Endothelial cell of umbilical vein (primary cell): ENCODE data around the gene ERBB4. TPM values are rescaled to one million over a fixed set of nuclear protein-coding genes. Genes with fewer than 3 reads are reported as not detected.

Experiments used
- BruUV-seq: library from RNA; stranded (reverse); fragments of 400-500 nt; replicated peaks from 2 replicates; lab custom pipeline; 2021; lab: Mats Ljungman, UMichigan
- CTCF ChIA-PET: fragments of 300-600, 350-600 bp; sonication (Branson Sonifier 250); formaldehyde crosslinking; loops from one replicate; lab custom pipeline; 2021; ENCODE audit warnings: antibody characterized with exemption, inconsistent platforms; lab: Charles Lee
- POLR2A ChIA-PET: fragments of 300-600, 350-600 bp; sonication (Branson Sonifier 250); formaldehyde crosslinking; loops from one replicate; lab custom pipeline; 2021; ENCODE audit warnings: antibody characterized with exemption, inconsistent platforms; lab: Charles Lee
- DNase-seq: peaks from one replicate; pipeline ENCODE4 v3.0.0-alpha.2; 2011; ENCODE audit warnings: low read depth, low spot score
- FAIRE-seq: peaks from 2 replicates; lab custom pipeline; 2011; peaks lifted over from hg19 to GRCh38; lab: Jason Lieb, UNC
- H2AFZ ChIP-seq: 2 replicates; pipeline ENCODE4 v1.6.0; 2012; ENCODE audit warnings: low read depth, low read length, control low read depth, inconsistent platforms
- H3K27ac ChIP-seq: 2 replicates; pipeline ENCODE4 v1.5.1; 2011; ENCODE audit warnings: low read depth, mild to moderate bottlenecking, control low read depth, low read length, moderate library complexity; ENCODE audit not compliant: insufficient read depth
- H3K27me3 ChIP-seq, 2 experiments: 2 replicates each; pipeline versions ENCODE4 v1.6.0 to v1.6.1; 2011; ENCODE audit warnings: low read length in 2 of 2, mixed read lengths in 1 of 2; ENCODE audit not compliant: control insufficient read depth in 2 of 2, insufficient read depth in 2 of 2
- H3K36me3 ChIP-seq, 2 experiments: 2 replicates in 1 of 2; 3 replicates in 1 of 2; pipeline ENCODE4 v1.5.1; 2011; ENCODE audit warnings: low read length in 2 of 2, mild to moderate bottlenecking in 1 of 2, moderate library complexity in 1 of 2; ENCODE audit not compliant: control insufficient read depth in 2 of 2, insufficient read depth in 2 of 2; ENCODE audit errors: extremely low read depth in 1 of 2
- H3K4me1 ChIP-seq: 3 replicates; pipeline ENCODE4 v1.5.1; 2011; ENCODE audit warnings: mild to moderate bottlenecking, low read length; ENCODE audit not compliant: control insufficient read depth, insufficient read depth; ENCODE audit errors: extremely low read depth
- H3K4me2 ChIP-seq: 2 replicates; pipeline ENCODE4 v1.6.1; 2011; ENCODE audit warnings: low read length, control low read depth, mixed read lengths; ENCODE audit not compliant: insufficient read depth
- H3K4me3 ChIP-seq, 3 experiments: fragments of 200-600 bp in 1 of 3; sonication (generic), shearing (Covaris generic) in 1 of 3; replicated peaks in 1 of 3; 2 replicates each; pipeline ENCODE4 v1.5.1; 2011 to 2016; ENCODE audit warnings: control low read depth in 3 of 3, low read length in 3 of 3, mild to moderate bottlenecking in 2 of 3, inconsistent platforms in 1 of 3, low read depth in 1 of 3, moderate library complexity in 1 of 3; ENCODE audit not compliant: insufficient read depth in 1 of 3
- H3K79me2 ChIP-seq: 2 replicates; pipeline ENCODE4 v1.6.0; 2012; ENCODE audit warnings: low read length, inconsistent platforms; ENCODE audit not compliant: control insufficient read depth, insufficient read depth
- H3K9ac ChIP-seq: replicated peaks from 2 replicates; pipeline ENCODE3; 2011; ENCODE audit warnings: low read length, control low read depth; ENCODE audit not compliant: insufficient read depth; ENCODE audit errors: extremely low read depth
- H3K9me1 ChIP-seq: replicated peaks from 3 replicates; pipeline ENCODE4 v1.6.0; 2011; ENCODE audit warnings: mild to moderate bottlenecking, low read length; ENCODE audit not compliant: control insufficient read depth, insufficient read depth; ENCODE audit errors: extremely low read depth
- H3K9me3 ChIP-seq: replicated peaks from 2 replicates; pipeline ENCODE4 v1.5.1; 2012; ENCODE audit warnings: low read length, inconsistent platforms; ENCODE audit not compliant: control insufficient read depth, insufficient read depth
- H4K20me1 ChIP-seq: replicated peaks from 2 replicates; pipeline ENCODE3; 2011; ENCODE audit warnings: mild to moderate bottlenecking, low read length; ENCODE audit not compliant: control insufficient read depth, insufficient read depth; ENCODE audit errors: extremely low read depth
- CTCF ChIP-seq, 2 donors: IDR thresholded peaks; 1 replicate in 1 of 2; 2 replicates in 1 of 2; pipeline ENCODE4 v1.5.1; 2011; ENCODE audit warnings: low read length in 2 of 2, mild to moderate bottlenecking in 2 of 2, moderate library complexity in 2 of 2, control low read depth in 1 of 2, inconsistent platforms in 1 of 2, low read depth in 1 of 2; ENCODE audit not compliant: insufficient read depth in 1 of 2; ENCODE audit errors: extremely low read depth in 1 of 2
- EZH2 ChIP-seq: IDR thresholded peaks from 2 replicates; pipeline ENCODE4 v1.6.1; 2012; ENCODE audit warnings: borderline replicate concordance, low read depth, mild to moderate bottlenecking, moderate library complexity, low read length, inconsistent platforms; ENCODE audit not compliant: severe bottlenecking
- GATA2 ChIP-seq: IDR thresholded peaks from 2 replicates; pipeline ENCODE4 v1.7.0; 2011; ENCODE audit warnings: low read depth, mild to moderate bottlenecking, moderate library complexity, mixed read lengths, low read length; ENCODE audit not compliant: insufficient read length, insufficient read depth
- JUN ChIP-seq: IDR thresholded peaks from 2 replicates; pipeline ENCODE4 v1.6.1; 2011; ENCODE audit warnings: borderline replicate concordance, low read depth; ENCODE audit not compliant: insufficient read length, insufficient read depth
- MAX ChIP-seq: IDR thresholded peaks from 2 replicates; pipeline ENCODE4 v1.6.1; 2011; ENCODE audit not compliant: insufficient read depth, insufficient read length
- POLR2A ChIP-seq: IDR thresholded peaks from 2 replicates; pipeline ENCODE4 v1.6.1; 2012; ENCODE audit warnings: low read depth, mild to moderate bottlenecking, control low read depth, low read length
- POLR2AphosphoS5 ChIP-seq: IDR thresholded peaks from 2 replicates; pipeline ENCODE4 v1.6.1; 2012; ENCODE audit warnings: low read depth, mild to moderate bottlenecking, control low read depth, low read length, moderate library complexity; ENCODE audit not compliant: insufficient read depth
- dilution Hi-C: fragments of 300-500 bp; cut with MboI; formaldehyde crosslinking; loops from one replicate; pipeline ENCODE4 v1.15.0; 2019; ENCODE audit warnings: low sequenced_read_pairs; ENCODE audit not compliant: extremely low pct_ligation_motif_present
- intact Hi-C: fragments of 100-400 bp; cut with micrococcal nuclease; formaldehyde crosslinking; loops from one replicate; pipeline ENCODE4 v1.10.0; 2022
- polyA plus RNA-seq, 4 experiments: library from polyadenylated mRNA; depleted of rRNA in 3 of 4; stranded (reverse) in 3 of 4; unstranded in 1 of 4; fragments of >200 nt; gene quantifications; 2 replicates each; pipeline versions ENCODE4 v1.2.1 to v1.2.3, GENCODE V29; 2011 to 2012; ENCODE audit warnings: missing spikeins in 1 of 4
- total RNA-seq: library from RNA; stranded (reverse); gene quantifications from 2 replicates; pipeline ENCODE4 v1.2.3, GENCODE V29; 2021

Gene ERBB4
- total and polyA plus RNA-seq, 2 donors (not counting 3 experiments of a cell fraction or from before 2014, with no cell fraction given), result 0.01 to 0.27 TPM

GRCh38 chr2:211623096-211623495 lies 915.5 kb downstream of the ERBB4 start:
- no peak overlapping the region for H3K9ac ChIP-seq
- H3K4me1 ChIP-seq, result peaks cover 8% of the 10 kb centered on the region
- no peak overlapping the region for H2AFZ ChIP-seq
- no peaks in the 10 kb centered on the region for H3K9me1 ChIP-seq
- intact Hi-C loops, result no loop called here
- no TSS peak for BruUV-seq
- no peak overlapping the region for H3K4me3 ChIP-seq
- H3K79me2 ChIP-seq, result no peaks in the 10 kb centered on the region
- H4K20me1 ChIP-seq, result no peaks in the 10 kb centered on the region
- TF ChIP-seq CTCF (IDR thresholded peaks at IDR 0.05; ENCODE audit: extremely low read depth in 1 of 2, insufficient read depth in 1 of 2, low read depth in 1 of 2, low read length in 2 of 2), result no peak
- no peak for TF ChIP-seq POLR2A
- TF ChIP-seq GATA2, result no peak
- TF ChIP-seq MAX, result no peak
- no peak for TF ChIP-seq POLR2AphosphoS5
- no peak for TF ChIP-seq JUN
- TF ChIP-seq EZH2, result no peak
- H3K4me2 ChIP-seq, result no peak overlapping the region
- DNase-seq, result no peak
- H3K27me3 ChIP-seq, result no peaks in the 10 kb centered on the region
- no peak overlapping the region for H3K27ac ChIP-seq
- FAIRE-seq, result no peak
- ChIA-PET POLR2A (no interaction called here), CTCF (no interaction called here)
- dilution Hi-C loops, result no loop called here
- no peaks in the 10 kb centered on the region for H3K36me3 ChIP-seq
- no peaks in the 10 kb centered on the region for H3K9me3 ChIP-seq
